GM18526 (cell line): ENCODE measurements around the gene MTMR6.

Source experiments
- POLR2A ChIP-seq: IDR thresholded peaks from 3 replicates; pipeline ENCODE4 v1.6.1; 2011; ENCODE audit not compliant: insufficient read length; ENCODE audit errors: extremely low read depth

The MTMR6 gene

GRCh38 chr13:25242956-25243355 lies 44.3 kb downstream of the MTMR6 start:
- no peak for TF ChIP-seq POLR2A

GRCh38 chr13:25241007-25241406 lies 46.3 kb downstream of the MTMR6 start:
- no peak for TF ChIP-seq POLR2A

- no peak for TF ChIP-seq POLR2A
These were observed 50.2 kb downstream of the MTMR6 start for GRCh38 chr13:25237083-25237482.

- no peak for TF ChIP-seq POLR2A
These were observed 53.4 kb downstream of the MTMR6 start for GRCh38 chr13:25233861-25234260.

GRCh38 chr13:25232937-25233515 lies 54.3 kb downstream of the MTMR6 start:
- no peak for TF ChIP-seq POLR2A

- no peak for TF ChIP-seq POLR2A
These were observed 55.8 kb downstream of the MTMR6 start for GRCh38 chr13:25231517-25231916.

- TF ChIP-seq POLR2A = no peak
These were observed 59.6 kb downstream of the MTMR6 start for GRCh38 chr13:25227690-25228089.

GRCh38 chr13:25225970-25226369 lies 61.3 kb downstream of the MTMR6 start:
- TF ChIP-seq POLR2A = no peak

- no peak for TF ChIP-seq POLR2A
These were observed 63.1 kb downstream of the MTMR6 start for GRCh38 chr13:25224151-25224550.

- no peak for TF ChIP-seq POLR2A
These were observed 64.5 kb downstream of the MTMR6 start for GRCh38 chr13:25222740-25223139.

GRCh38 chr13:25218019-25218418 lies 69.3 kb downstream of the MTMR6 start:
- TF ChIP-seq POLR2A = no peak

GRCh38 chr13:25217023-25217885 lies 70.0 kb downstream of the MTMR6 start:
- TF ChIP-seq POLR2A = no peak

GRCh38 chr13:25215253-25215575 lies 72.1 kb downstream of the MTMR6 start:
- TF ChIP-seq POLR2A = no peak

- TF ChIP-seq POLR2A = no peak
These were observed 72.6 kb downstream of the MTMR6 start for GRCh38 chr13:25214491-25215252.

- TF ChIP-seq POLR2A = no peak
These were observed 73.6 kb downstream of the MTMR6 start for GRCh38 chr13:25213715-25214114.
